AG08396 (cell line): ENCODE results near the gene SIVA1.

Experiments
- DNase-seq: peaks from one replicate; pipeline ENCODE4 v3.0.0; 2012; ENCODE audit warnings: low spot score, mixed read lengths

SIVA1 gene

DNA sequence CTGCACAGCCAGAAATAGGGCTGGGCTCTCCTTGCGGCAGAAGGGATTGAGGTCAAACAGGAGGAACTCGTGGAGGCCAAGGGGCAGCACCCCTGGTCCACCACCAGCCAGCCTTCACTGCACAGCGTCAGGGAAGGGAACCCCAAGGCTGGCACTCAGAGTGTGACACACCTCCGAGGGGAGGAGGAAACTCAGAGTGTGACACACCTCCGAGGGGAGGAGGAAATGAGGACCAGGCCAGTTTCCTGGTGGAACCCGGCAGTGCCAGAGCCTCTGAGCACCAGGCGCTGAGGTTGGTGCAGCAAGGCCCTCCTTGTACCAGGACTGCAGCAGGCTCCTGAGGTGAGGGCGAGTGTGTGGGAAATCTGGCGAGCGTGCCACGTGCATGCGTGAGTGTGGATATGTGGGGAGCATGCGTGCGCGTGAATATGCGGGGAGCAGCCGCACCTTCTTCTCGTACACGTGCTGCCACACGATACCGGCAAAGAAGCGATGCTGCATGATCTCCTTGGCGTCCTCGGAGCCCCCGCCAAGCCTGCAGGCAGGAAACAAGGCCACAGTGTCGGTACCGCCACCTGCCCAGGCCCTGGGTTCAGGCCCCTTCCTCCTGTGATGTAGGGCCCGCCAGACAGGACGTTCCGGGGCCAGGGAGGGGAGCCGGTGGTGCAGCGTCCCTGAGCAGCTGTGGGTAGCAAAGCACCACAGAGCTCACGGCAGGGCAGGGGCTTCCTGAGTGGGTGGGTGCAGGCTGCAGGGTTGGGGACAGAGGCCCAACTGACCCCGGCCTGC, 19.2 kb downstream of the SIVA1 start:
- no peak for DNase-seq

DNA sequence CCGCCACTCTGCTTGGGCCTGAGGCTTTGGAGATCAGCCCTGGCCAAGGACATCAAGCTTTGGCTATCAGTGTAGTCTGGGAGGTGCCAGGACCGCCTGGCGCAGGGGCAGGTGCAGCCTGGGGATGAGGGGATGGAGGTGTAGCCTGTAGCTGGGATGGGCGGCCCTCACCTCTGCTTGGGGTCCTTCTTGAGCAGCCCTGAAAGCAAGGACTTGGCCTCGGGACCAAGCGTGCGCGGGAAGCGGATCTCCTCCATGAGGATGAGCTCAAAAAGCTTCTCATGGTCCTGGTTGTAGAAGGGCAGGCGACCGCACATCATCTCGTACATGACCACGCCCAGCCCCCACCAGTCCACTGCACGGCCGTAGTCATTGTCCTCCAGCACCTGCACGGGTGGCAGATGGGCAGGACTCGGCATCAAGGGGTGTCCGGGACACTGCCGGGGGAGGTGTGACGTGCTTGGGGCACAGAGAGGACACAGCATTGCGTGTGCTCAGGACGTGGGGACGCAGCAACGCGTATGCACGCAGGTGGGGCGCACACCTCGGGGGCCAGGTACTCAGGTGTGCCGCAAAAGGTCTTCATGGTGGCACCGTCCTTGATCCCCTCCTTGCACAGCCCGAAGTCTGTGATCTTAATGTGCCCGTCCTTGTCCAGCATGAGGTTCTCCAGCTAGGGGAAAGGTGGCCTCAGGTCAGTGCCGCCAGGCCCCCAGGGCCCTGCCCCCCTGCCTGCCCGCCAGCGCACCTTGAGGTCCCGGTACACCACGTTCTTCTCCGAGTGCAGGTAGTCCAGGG, 20.0 kb downstream of the SIVA1 start:
- DNase-seq = no peak

DNA sequence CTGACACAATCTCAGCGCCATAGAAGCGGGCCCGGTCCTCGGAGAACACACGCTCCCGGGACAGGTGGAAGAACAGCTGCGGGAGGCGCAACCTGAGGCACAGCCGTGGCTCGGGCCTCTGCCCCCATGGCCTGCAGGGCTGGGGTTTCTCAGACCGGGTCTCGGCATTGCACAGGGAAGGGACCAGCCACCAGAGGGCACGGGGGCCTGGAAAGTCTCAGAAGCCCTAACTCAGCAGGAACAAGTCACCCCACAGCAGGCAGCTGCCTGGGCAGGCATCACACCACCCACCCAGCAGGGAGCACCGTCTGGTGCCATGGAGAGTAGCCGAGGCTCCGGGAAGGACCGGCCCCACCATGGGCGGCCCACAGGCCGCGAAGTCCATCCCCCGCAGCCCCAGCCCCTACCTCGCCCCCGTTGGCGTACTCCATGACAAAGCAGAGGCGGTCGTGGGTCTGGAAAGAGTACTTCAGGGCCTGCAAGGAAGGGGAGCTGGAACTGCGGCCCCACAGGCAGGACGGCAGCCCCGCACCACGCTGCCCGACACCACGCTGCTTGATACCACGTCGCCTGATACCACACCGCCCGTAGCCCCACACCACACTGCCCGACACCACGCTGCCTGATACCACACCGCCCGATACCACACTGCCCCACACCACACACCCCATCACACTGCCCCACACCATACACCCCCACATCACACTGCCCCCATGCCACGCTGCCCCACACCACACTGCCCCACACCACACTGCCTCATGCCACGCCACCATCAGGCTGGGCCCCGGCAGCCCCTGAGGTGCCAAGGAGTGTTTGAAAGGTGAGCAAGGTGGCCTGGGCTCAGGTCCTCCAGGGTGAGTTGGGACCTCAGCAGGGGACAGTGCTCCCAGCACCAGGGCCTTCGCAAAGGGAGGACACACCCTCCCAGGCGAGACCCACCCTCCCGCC, 20.8 kb downstream of the SIVA1 start:
- DNase-seq = no peak

DNA sequence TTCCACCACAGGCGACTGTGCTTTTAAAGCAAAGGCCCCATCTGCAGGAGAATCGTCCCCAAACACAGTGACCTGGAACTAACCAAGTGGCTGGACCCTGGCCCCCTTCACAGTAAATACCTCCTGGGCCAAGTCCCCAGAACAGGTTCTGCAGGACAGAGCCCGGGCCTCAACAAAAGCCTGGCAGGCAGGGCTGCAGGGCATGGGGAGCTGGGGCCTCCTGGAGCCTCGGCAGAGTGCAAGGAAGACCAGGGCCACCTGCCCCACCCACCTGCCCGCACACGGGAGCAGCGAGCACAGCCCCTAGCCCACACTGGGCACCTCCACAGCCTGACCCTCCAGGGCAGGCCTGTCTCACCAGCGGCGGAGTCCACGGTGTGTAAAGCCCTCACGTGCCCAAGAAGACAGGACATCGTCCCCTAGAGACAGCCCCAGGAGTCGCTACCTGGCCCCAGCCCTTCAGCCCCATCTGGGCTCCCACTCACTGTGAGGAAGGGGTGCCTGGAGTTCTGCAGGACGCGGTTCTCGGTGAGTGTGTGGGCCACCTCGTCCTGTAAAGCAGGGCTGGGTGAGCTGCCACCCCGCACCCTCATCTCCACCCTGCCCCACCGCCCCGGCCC, 21.6 kb downstream of the SIVA1 start:
- DNase-seq = no peak

DNA sequence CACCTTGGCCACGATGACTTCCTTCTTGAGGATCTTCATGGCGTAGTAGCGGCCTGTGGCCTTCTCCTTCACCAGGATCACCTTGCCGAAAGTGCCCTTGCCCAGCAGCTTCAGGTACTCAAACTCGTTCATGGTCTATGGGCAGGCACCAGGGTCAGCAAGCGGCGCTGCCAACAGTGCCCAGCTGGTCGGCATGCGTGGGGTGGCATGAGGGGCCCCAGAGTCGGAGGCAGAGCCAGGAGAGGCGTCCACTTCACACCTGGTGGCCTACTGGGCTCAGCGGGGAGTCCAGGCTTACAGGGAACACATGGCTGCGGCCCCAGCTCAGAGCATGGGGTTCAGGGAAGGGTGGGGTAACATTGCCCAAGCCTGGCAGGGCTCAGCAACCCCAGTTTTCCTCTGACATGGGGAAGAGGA, 22.1 kb downstream of the SIVA1 start:
- no peak for DNase-seq

DNA sequence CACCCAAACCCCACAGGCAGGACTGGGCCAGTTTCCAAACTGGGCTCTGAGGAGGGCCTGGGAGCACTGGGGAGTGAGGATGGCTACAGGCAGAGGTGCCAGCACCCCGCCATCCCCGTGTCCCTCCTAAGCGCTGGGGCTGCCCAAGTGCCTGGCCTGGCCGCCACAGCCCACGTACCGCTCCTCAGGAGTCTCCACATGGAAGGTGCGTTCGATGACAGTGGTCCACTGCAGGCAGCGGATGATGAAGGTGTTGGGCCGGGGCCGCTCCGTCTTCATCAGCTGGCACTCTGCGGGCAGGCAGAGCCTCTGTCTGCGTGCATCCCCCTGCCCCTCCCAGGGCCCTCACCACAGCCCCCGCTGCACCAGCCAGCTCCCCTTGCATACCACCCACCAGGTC, 23.5 kb downstream of the SIVA1 start:
- DNase-seq = no peak

DNA sequence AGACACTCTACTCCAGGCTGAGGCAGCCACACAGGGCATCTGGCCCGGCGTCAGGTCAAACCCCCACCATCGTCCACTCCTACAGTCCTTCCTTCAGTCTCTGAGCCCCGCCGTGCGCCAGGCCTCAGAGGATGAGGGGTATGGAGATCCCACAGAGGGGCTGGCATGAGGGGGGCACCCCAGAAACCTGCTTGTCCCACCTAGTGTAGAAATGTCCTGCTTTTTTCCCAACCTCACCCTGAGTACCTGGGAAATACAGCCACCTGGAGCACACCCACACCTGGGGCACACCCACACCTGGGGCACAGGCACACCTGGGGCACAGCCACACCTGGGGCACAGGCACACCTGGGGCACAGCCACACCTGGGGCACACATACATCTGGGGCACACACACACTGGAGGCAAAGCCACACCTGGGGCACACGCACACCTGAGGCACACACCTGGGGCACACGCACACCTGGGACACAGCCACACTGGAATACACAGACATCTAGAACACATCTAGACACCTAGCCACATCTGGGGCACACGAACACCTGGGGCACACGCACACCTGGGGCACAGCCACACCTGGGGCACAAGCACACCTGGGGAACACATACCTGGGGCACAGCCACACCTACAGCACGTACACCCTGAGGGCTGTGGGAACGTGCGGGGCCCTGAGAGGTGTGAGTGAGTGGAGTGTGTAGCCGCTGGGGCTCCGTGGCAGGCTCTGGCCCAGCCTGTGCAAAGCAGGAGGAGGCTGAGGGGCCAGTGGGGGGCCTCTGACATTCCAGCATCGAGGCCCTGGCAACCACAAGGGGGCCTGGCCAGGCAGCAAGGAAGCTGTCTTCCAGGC, 24.2 kb downstream of the SIVA1 start:
- DNase-seq = no peak

DNA sequence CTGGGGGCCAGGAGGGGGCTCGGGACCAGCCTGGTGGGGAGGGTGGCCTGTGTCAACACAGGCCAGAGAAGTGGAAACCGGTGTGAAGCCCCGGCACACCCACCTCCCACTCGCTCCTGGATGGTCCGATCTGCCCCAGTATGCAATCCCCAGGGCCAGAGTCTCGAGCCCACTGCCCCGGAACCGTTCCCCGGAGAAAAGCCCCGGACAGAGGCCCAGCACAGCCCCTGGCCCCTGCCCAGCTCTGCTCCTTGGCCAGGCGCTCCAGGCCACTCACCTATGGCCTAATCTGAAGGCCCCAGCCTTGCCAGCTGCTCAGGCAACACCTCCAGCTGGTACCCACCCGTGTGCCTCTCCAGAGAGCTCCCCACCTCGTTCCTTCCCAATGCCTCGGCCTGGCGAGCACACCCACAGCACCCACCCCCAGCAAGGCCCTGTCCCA, 24.9 kb downstream of the SIVA1 start:
- no peak for DNase-seq

DNA sequence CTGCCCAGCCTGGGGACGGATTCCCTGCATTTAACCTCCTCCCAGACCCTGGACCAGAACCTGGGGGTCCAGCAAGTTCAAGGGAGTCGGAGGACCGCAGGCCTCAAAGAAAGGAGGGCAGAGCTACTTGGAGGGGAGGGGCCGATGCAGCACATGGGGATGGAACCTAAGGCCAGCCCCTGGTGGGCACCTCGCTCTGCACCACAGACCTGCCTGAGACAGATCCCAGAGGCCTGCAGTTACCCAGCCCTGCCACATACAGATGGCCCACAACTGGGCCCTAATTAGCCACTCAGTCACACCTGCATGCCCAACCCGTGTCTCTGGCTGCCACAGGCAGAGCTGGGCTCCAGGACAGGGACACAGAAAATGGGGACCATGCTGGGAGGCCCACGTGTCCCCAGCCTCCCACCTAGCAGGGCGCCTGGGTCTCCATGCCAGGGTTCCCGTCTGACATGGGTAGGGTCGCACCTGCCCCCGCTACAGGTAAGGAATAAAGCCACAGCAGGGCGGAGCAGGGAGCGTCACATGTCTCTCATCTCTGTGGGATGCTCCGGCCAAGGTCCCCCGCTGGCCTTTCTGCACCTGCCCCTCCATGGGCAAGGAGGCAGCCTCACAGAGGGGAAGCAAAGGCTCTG, 25.9 kb downstream of the SIVA1 start:
- DNase-seq = no peak

DNA sequence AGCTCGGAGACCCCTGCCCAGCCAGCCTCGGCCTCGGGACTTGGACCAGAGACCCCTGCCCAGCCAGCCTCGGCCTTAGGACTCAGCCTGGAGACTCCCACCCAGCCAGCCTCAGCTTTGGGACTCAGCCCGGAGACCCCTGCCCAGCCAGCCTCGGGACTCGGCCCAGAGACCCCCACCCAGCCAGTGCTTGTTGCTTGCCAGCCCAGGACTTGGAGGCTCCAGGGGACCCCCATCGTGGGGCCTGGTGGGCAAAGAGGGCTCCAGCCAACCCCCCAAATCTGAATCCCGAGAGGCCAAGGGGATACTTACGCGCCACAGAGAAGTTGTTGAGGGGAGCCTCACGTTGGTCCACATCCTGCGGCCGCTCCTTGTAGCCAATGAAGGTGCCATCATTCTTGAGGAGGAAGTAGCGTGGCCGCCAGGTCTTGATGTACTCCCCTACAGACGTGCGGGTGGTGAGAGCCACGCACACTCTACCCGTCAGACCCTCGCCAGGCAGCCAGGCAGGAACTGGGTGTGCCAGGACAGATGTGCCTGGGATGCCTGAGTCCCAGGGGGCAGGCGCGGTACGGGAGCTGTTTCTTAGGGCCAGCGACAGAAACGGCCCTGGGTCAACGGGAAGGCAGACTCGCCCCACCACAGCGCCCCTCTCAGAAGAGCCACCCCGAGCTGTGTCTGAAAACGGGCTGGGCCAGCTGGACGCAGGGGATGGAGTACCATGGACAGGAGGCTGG, 27.0 kb downstream of the SIVA1 start:
- no peak for DNase-seq

DNA sequence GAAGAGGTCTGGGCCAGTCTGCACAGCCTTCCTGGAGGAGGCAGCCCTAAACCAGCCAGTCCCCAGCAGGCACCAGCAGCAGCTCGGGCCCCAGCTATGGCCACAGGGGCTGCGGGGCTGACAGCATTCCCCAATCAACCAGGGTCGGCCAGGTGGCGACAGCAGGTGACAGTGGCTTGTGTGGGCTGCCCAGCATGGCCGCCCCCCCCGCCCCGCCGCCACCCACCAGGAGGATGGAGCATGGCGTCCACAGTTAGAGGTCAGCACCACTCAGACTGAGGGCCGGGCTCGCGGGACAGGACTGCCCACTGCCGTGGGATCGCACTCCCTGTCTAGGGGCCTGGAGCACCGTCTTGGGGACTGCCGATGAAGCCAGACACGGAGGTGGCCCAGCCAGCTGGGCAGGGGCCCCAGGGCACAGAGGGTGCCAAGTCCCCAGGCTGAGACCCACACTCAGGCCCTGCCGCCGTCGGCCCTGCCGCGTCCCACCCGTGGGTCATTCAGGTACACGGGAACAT, 27.6 kb downstream of the SIVA1 start:
- no peak for DNase-seq

DNA sequence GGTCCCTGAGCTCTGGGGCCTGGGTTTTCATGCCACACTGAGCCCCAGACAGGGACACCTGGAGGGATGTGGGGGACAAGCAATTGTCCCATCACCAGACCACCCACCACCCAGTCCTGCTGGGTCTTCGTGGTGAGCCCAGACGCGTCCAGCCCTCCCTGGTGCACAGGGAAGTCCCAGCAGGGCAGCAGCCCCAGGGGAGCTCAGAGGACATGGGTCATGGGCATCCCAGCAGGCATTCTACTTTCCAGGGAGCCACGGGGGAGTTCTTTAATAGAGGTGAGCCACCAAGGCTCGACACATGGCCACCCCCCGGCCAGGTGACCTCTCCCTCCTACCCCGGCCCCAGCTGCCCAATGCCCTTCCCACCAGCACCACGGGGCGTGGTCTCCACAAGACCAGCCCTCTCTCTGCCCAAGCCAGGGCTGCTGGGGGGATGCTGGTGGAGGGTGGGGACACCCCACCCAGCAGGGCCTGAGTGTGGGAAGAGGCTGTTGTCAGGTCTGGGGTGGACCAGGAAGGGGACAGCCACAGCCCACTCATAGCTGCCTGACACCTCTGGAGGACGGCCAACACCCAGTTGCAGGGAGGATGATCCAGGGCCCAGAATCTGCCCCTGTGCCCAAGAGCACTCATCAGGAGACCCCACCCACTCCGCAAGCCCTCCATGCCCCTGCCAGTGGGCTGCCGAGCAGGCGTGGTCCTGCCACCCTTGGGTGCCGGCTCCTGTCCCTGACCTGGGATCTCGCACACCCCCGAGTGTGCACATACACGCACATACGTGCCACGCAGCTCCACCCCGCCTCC, 28.5 kb downstream of the SIVA1 start:
- DNase-seq = no peak

DNA sequence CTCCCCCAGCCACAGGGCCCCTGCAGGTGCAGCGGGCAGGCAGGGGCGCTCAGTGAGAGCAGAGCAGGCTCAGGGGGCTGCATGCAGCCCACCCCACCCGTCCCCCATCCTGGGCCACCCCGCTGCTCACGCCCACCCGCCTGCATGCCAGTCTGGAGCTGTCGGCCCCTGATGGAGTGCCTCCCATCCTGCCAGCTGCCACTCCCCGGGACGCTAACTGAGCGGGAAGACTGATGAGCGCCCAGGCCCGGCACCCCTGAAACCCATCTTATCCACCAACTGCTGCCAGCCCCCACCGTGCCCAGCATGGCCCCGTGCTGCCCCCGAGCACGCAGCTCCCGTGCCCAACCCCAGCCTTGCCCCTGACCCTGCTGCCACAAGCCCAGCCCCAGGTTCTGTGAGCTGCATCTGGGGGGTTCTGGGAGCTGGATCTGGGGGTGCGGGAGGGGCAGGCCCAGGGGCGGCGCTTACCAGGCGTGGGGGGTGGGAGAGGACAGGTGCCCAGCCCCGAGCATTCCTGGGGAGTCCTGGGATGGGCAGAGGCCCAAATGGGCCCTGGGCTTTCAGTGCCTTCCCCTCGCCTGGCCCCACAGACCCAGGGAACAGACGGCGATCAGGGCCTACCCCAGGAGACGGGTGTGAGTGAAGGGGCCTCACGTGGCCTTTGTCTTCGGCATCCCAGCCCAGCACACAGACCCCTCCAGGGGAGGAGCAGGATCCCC, 29.3 kb downstream of the SIVA1 start:
- no peak for DNase-seq

DNA sequence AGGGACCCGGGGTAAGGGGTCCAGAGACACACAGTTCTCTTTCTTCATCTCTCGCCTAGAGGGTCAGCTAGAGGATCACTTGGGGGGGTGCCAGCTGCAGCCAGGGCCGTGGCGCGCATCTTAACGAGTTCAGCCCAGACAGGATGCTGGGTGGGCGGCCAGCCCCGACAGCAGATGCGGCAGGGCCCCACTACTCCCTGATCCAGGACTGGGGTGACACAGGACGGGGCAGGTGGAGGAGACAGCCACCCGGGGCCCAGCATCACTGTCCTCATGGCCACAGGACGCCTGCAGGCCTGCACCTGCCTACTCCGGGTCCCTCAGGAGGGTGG, 29.8 kb downstream of the SIVA1 start:
- no peak for DNase-seq

DNA sequence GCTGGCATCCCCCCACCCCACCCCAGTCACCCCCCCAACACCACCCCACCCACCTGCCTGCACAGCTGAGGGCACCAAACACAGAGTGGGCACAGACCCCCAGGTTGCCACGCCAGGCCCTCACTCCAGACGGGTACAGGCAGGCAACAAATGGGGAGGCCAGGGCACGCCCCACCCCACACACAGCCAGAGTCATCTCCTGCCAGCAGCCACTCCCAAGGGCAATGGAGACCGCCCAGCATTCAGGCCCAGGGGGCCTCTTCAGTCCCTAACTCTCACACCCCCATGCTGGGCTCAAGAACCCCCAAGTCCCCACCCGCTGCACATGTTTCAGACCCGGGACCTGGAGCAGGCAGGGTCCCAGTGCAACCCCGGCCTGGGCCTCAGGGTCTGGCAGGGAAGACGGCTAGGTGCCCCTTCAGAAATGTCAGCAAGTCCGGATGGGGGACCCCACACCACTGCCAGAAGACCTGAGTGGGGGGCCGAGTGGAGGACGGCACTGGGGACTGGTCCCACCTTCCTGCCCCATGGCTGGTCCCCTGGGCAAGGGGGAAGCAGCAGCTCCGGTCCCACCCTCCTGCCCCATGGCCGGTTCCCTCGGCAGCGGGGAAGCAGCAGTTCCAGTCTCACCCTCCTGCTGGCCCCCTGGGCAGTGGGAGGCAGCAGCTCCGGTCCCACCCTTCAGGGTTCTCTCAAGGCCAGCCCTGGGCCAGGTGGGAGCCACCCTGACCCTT, 30.7 kb downstream of the SIVA1 start:
- DNase-seq = no peak

DNA sequence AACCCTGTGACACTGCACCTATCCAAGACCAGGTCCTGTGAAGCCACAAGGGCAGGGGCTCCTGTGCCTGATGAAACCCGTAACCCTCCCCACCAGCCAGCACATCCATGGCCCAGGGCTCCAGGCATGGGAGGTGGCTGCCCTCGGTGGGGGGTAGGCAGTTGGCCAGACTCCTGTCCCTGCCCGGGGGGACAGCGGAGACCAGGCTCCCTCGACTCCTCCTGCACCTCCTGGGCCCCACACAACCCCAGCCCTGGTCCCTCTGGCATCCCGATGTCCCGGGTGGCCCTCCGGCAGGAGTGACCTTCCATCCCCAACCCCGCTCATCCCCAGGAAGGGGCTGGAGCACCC, 31.2 kb downstream of the SIVA1 start:
- DNase-seq = no peak
